Keratinocyte (primary cell): ENCODE data around the gene SLIT3. TPM values are rescaled to one million over a fixed set of nuclear protein-coding genes. Genes with fewer than 3 reads are reported as not detected.

ENCODE experiments used
- DNase-seq: peaks from one replicate; pipeline ENCODE4 v3.0.0-alpha.2; 2011; ENCODE audit warnings: low read depth, missing footprints, low spot score
- FAIRE-seq: peaks from 2 replicates; lab custom pipeline; 2011; peaks lifted over from hg19 to GRCh38; lab: Jason Lieb, UNC
- H2AFZ ChIP-seq: 2 replicates; pipeline ENCODE4 v1.6.0; 2012; ENCODE audit warnings: low read length, control low read depth, inconsistent platforms; ENCODE audit not compliant: control insufficient read depth
- H3K27ac ChIP-seq: 2 replicates; pipeline ENCODE4 v1.5.1; 2011; ENCODE audit warnings: low read length; ENCODE audit not compliant: control insufficient read depth, insufficient read depth
- H3K27me3 ChIP-seq: 3 replicates; pipeline ENCODE4 v1.6.0; 2011; ENCODE audit warnings: low read length; ENCODE audit not compliant: control insufficient read depth, insufficient read depth; ENCODE audit errors: extremely low read depth
- H3K36me3 ChIP-seq, 2 experiments: 2 replicates in 1 of 2; 3 replicates in 1 of 2; pipeline ENCODE4 v1.5.1; 2011; ENCODE audit warnings: low read length in 2 of 2, mild to moderate bottlenecking in 1 of 2; ENCODE audit not compliant: control insufficient read depth in 2 of 2, insufficient read depth in 2 of 2; ENCODE audit errors: extremely low read depth in 1 of 2
- H3K4me1 ChIP-seq: 3 replicates; pipeline ENCODE4 v1.5.1; 2011; ENCODE audit warnings: low read length; ENCODE audit not compliant: control insufficient read depth, insufficient read depth; ENCODE audit errors: extremely low read depth
- H3K4me2 ChIP-seq: 3 replicates; pipeline ENCODE4 v1.6.0; 2011; ENCODE audit warnings: low read depth, low read length; ENCODE audit not compliant: control insufficient read depth, insufficient read depth; ENCODE audit errors: extremely low read depth
- H3K4me3 ChIP-seq, 3 experiments: fragments of 200-600 bp in 1 of 3; sonication (generic) in 1 of 3; 2 replicates in 2 of 3; 3 replicates in 1 of 3; pipeline ENCODE4 v1.5.1; 2011 to 2016; ENCODE audit warnings: low read length in 3 of 3, mild to moderate bottlenecking in 3 of 3, control low read depth in 2 of 3, inconsistent platforms in 1 of 3, low read depth in 1 of 3, mixed read lengths in 1 of 3, mixed run types in 1 of 3, moderate library complexity in 1 of 3; ENCODE audit not compliant: control insufficient read depth in 2 of 3, insufficient read depth in 2 of 3; ENCODE audit errors: extremely low read depth in 1 of 3
- H3K79me2 ChIP-seq: 2 replicates; pipeline ENCODE4 v1.6.0; 2012; ENCODE audit warnings: low read length; ENCODE audit not compliant: control insufficient read depth, insufficient read depth
- H3K9ac ChIP-seq: 3 replicates; pipeline ENCODE4 v1.6.0; 2011; ENCODE audit warnings: low read length; ENCODE audit not compliant: control insufficient read depth, insufficient read depth; ENCODE audit errors: extremely low read depth
- H3K9me1 ChIP-seq: 3 replicates; pipeline ENCODE4 v1.6.0; 2011; ENCODE audit warnings: low read length; ENCODE audit not compliant: control insufficient read depth, insufficient read depth; ENCODE audit errors: extremely low read depth
- H3K9me3 ChIP-seq: 2 replicates; pipeline ENCODE4 v1.5.1; 2012; ENCODE audit warnings: low read depth, low read length; ENCODE audit not compliant: control insufficient read depth
- H4K20me1 ChIP-seq: 3 replicates; pipeline ENCODE4 v1.6.0; 2011; ENCODE audit warnings: low read length; ENCODE audit not compliant: control insufficient read depth, insufficient read depth; ENCODE audit errors: extremely low read depth
- CTCF ChIP-seq, 3 experiments: IDR thresholded peaks in 1 of 3; conservative IDR thresholded peaks in 1 of 3; optimal IDR thresholded peaks in 1 of 3; 2 replicates in 2 of 3; 3 replicates in 1 of 3; pipeline versions ENCODE3 to v1.5.1; 2011; ENCODE audit warnings: low read length in 3 of 3, mild to moderate bottlenecking in 3 of 3, moderate library complexity in 2 of 3, control low read depth in 1 of 3, inconsistent platforms in 1 of 3; ENCODE audit not compliant: insufficient read depth in 2 of 3; ENCODE audit errors: extremely low read depth in 1 of 3
- EZH2 ChIP-seq: IDR thresholded peaks from one replicate; pipeline ENCODE4 v1.6.1; 2012; ENCODE audit warnings: inconsistent platforms, mild to moderate bottlenecking, low read length, moderate library complexity
- dilution Hi-C: fragments of 300-500 bp; cut with MboI; formaldehyde crosslinking; loops from one replicate; pipeline ENCODE4 v1.7.0; 2020; ENCODE audit warnings: low sequenced_read_pairs; ENCODE audit not compliant: extremely low pct_ligation_motif_present
- polyA plus RNA-seq, 5 experiments: library from polyadenylated mRNA; depleted of rRNA in 3 of 5; stranded (reverse) in 3 of 5; stranded (forward) in 1 of 5; unstranded in 1 of 5; fragments of >200 nt; gene quantifications; 1 replicate in 1 of 5; 2 replicates in 3 of 5; 3 replicates in 1 of 5; pipeline versions ENCODE4 v1.2.1 to v1.2.3, GENCODE V29; 2011 to 2012; ENCODE audit warnings: missing spikeins in 2 of 5, low read depth in 1 of 5, low replicate concordance in 1 of 5

The SLIT3 gene
- polyA plus RNA-seq, 1 donor (not counting 4 experiments of a cell fraction or from before 2014, with no cell fraction given): 2.4 TPM

GRCh38 chr5:168869615-168870227 is 431.2 kb downstream of the SLIT3 start:
- TF ChIP-seq EZH2 (no peak), CTCF (optimal IDR thresholded peaks at IDR 0.05 in 1 of 3, IDR thresholded peaks at IDR 0.05 in 1 of 3, conservative IDR thresholded peaks at IDR 0.05 in 1 of 3; ENCODE audit: extremely low read depth in 1 of 3, insufficient read depth in 2 of 3, low read length in 3 of 3) (no peak)
- Histone ChIP-seq H3K36me3 (no peaks in the 10 kb centered on the region), H3K9ac (no peak overlapping the region), H2AFZ (no peak overlapping the region), H3K4me2 (no peak overlapping the region), H3K4me1 (no peaks in the 10 kb centered on the region), H4K20me1 (no peaks in the 10 kb centered on the region), H3K4me3 (no peak overlapping the region), H3K27ac (no peak overlapping the region), H3K79me2 (no peaks in the 10 kb centered on the region), H3K27me3 (no peaks in the 10 kb centered on the region), H3K9me3 (no peaks in the 10 kb centered on the region), H3K9me1 (no peaks in the 10 kb centered on the region)
- no peak for DNase-seq
- dilution Hi-C loops: no loop called here
- FAIRE-seq: no peak

- H3K79me2 ChIP-seq: no peaks in the 10 kb centered on the region
- H4K20me1 ChIP-seq: no peaks in the 10 kb centered on the region
- no peak for TF ChIP-seq EZH2
- TF ChIP-seq CTCF (optimal IDR thresholded peaks at IDR 0.05 in 1 of 3, IDR thresholded peaks at IDR 0.05 in 1 of 3, conservative IDR thresholded peaks at IDR 0.05 in 1 of 3; ENCODE audit: extremely low read depth in 1 of 3, insufficient read depth in 2 of 3, low read length in 3 of 3): no peak
- H3K9me1 ChIP-seq: no peaks in the 10 kb centered on the region
- DNase-seq (no peak), FAIRE-seq (no peak)
- no peaks in the 10 kb centered on the region for H3K9me3 ChIP-seq
- dilution Hi-C loops: no loop called here
- H2AFZ ChIP-seq: no peak overlapping the region
- H3K27ac ChIP-seq: no peak overlapping the region
- no peak overlapping the region for H3K4me3 ChIP-seq
- H3K9ac ChIP-seq: no peak overlapping the region
- H3K4me2 ChIP-seq: no peak overlapping the region
- H3K36me3 ChIP-seq: no peaks in the 10 kb centered on the region
- no peaks in the 10 kb centered on the region for H3K27me3 ChIP-seq
- H3K4me1 ChIP-seq: no peaks in the 10 kb centered on the region
These were observed 433.7 kb downstream of the SLIT3 start for GRCh38 chr5:168867241-168867640.
